Uterus (tissue), 2 donors: ENCODE measurements around the gene DNAJC4.

Source experiments
- CTCF ChIP-seq, 4 experiments: fragments of 200-600 bp in 2 of 4; fragments of 450-650 bp in 2 of 4; sonication (generic) in 2 of 4; IDR thresholded peaks; one replicate each; pipeline ENCODE4 v1.5.1; 2016 to 2019; ENCODE audit warnings: antibody characterized with exemption in 4 of 4, mild to moderate bottlenecking in 2 of 4, moderate library complexity in 1 of 4
- POLR2A ChIP-seq, 2 donors: fragments of 450-650 bp; IDR thresholded peaks; one replicate each; pipeline ENCODE4 v1.6.1; 2016; ENCODE audit warnings: antibody characterized with exemption in 2 of 2, mild to moderate bottlenecking in 1 of 2, moderate library complexity in 1 of 2

DNA sequence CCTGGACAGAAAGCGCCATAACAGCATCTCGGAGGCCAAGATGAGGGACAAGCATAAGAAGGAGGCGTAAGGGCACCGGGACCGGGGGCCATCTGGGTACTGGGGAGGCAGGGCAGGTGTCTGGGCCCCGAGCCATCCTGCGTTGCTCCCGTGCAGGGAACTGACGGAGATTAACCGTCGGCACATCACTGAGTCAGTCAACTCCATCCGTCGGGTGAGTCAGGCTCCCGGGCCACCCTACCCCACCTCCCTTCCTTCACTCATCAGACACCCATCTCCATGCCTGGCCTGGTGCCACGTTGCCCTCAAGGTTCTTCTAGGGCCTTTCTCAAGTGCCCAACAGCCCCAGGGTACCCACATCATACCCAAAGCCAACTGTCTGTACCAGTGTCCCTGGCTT, 36.0 kb downstream of the DNAJC4 start:
- TF ChIP-seq CTCF (IDR thresholded peaks at IDR 0.05) (no peak), POLR2A (IDR thresholded peaks at IDR 0.05) (no peak)
